ENCODE data around the gene CD164.
"Not testable (repeated sequence)": the region's sequence is repeated elsewhere in the genome, so short reads cannot be mapped to it uniquely, and the experiment has no call there.

Gene CD164

DNA sequence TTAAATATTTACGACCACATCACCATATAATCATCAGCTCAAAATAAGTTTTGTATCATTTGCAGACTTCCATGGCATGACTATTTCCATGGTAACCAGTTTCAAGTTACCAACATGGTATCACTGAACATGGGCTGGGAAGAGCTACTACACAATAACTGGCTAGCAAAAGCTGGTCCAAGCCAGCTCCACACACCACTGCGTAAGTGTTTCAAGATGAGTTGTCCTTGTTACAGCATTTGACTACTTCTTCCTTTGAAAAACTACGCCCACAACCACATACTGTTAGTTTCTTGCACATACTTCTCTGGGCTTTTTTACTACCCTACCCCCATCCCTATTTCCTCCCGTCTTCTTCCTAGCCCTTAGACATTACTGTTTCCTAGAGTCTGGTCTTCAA, 8.5 kb downstream of the CD164 start:
- DNase-seq = no peak

- DNase-seq = no peak
These were observed 8.9 kb downstream of the CD164 start for GRCh38 chr6:109373331-109373730.

DNA sequence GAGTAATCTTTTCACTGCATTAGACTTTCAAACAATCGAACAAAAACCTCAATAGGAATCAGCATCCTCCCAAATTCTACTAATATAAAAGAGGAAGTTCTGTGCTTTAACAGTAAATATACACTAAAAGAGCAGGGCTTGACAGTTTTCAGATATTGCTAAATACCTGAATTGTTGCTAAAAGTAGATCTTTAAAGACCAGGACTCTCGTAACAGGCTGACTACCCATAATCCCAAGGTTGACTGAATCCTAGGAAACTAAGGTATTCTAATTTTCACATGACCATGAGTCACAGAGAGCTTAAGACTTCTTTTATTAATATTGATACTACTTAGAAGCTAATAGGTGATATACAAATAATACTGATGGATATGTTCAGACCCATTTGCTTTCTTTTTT, 10.1 kb downstream of the CD164 start:
- DNase-seq = no peak

DNA sequence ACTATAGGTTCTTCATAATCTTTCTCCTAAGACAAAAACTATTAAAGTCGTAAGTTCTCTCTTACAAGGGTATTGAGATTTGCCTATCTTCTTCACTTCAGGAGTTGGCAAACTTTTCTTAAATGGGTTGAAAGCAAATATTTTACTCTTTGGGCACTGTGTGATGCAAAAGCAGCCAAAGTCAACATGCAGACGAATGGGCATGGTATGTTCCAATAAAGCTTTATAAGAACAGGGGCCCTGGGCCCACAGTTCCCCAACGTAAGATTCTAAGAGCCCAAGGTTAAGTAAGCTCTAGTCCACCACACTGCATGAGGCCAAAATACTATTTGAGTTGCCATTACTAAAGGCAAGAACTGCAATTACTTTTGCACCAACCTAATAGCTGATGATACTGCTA, 11.5 kb downstream of the CD164 start:
- DNase-seq = no peak

DNA sequence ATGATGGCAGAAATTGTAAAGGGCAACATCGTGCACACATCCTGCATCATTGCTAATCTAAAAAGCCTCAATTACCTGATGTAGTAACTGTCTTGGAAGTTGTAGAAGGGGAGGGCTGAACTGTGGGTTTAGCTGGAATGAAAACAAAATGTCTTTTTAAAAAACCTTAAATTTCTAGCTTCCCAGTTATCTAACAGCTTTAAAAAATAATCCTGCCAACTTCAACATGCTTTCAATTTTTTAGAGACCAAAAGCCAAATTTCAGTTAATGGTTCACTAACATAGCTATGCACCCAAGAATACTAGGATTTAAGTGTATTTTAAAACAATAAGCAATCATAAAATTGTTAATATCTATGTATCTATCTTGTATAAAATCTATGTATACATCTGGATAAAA, 11.9 kb downstream of the CD164 start:
- DNase-seq = no peak

- DNase-seq = no peak
These were observed 12.5 kb downstream of the CD164 start for GRCh38 chr6:109369728-109370127.

- not testable (repeated sequence) for DNase-seq
These were observed 17.7 kb downstream of the CD164 start for GRCh38 chr6:109364382-109365078.

- no peak for DNase-seq
These were observed 18.5 kb downstream of the CD164 start for GRCh38 chr6:109363753-109364152.

DNA sequence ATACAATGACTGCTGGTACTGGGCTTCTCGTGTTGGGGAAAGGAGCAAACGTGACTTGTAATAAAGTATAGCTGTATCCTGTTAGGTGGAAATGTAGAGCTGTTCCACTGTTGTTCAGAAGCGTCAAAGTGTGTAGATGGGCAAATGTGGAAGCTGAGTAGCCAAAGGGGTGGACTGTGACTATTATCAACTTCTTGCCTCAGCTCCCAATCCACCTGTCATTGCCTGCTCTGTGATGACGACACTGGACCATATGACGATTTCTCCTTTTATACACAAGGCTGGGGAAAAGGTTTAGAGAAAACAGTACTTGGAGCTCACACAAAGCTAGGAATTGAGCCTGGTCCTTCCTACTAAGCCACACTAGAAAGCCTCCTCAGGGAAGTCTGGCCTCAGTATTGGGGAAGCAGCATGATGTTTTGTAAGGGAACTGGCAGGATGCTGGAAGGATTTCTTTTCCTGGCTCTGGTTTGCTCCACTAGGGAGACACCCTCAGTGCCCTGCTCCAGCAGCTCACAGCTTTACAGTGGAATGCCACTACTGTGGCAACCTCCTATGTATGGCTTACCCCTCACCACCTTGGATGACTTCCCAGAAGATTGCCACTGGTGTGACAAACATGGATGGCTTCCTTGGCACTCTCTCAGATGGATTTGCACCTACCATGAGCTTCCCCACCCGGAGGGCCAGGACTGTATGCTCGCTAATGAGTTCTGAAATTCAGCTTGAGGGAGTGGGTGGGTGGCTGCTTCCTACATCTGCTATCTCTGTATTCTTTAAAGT, 20.0 kb downstream of the CD164 start:
- no peak for DNase-seq

GRCh38 chr6:109360791-109361190, 21.5 kb downstream of the CD164 start:
- DNase-seq = no peak

GRCh38 chr6:109360281-109360680, 22.0 kb downstream of the CD164 start:
- no peak for DNase-seq

- no peak for DNase-seq
These were observed 23.0 kb downstream of the CD164 start for GRCh38 chr6:109359248-109359647.

DNA sequence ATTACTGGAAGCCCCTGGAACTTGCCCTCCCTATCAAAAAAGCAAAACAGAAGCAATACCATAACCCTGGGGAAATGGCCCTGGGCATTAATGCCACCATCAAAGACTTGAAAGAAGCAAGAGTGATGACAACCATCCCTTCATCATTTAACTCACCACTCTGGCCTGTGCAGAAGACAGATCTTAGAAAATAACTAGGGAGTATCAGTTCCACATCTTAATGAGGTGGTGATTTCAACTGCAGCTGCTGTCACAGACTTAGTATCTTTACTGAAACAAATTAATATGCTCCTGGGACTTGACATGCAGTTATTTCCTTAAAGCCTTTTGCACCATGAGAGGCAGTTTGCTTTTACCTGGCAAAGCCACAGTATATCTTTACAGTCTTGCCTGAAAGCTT, 24.1 kb downstream of the CD164 start:
- DNase-seq = no peak

GRCh38 chr6:109356237-109356636, 26.0 kb downstream of the CD164 start:
- no peak for DNase-seq

DNA sequence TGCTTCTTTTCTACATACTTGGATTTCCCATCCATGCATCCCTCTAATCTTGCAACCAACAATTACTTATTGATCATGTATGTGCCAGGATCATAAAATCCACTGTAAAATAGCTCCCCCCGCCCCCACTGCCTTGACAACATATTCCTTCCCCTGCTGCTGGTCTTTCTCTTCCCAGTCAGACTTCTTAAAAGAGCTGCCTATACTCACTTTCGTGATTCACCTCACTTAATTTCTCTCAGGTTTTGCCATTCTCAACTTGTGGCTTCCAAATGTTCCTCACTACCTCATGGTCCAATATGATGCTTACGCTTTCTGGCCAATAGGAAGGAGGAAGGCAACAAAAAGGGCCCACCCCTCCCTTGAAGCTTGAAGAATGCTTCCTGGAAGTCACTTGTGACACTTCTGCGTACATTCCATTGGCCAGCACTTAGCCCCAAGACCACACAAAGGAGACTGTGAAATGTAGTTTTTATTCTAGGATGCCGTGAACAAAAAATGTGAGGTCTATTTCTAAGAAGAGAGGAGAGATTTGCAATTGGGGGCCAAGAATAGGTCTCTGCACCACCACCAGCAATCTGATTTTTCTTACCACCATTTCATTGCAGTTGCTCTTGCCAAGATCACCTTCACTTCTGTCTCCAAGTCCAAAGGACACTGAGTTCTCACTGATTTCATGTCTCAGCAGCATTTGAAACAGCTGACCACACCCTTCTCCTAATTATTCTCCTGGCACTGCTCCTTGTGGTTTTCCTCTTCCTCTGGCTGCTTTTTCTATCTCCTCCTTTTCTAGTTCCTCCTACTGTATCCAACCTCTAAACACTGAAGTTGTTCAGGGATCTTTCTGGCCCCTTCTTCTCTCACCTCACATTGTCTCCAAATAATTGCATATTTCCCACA, 30.8 kb downstream of the CD164 start:
- DNase-seq = no peak

DNA sequence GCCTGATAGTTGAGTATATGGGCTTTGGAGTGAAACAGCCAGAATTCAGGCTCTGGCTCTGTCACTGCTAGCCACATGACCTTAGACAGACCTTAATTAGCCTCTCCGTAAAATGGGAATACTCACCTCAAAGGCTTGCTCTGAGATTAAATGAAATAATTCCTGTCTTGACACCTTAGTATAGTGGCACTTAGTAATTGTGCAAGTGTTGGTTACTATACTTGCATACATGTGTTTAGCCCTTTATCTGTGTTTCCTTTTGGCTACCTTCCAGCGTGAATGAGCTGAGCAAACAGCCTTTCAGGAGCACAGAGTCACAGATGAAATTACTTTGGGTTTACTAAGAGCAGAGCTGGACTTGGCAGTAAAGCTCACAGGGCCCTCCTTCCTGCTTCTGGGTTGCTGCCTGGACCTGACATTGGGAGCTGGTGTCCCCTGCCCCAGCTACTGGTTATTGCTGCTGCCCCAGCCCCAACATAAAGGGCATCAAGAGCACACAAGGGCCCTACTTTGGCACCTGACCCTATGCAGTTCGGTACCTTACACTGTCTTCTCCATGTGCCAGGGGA, 32.8 kb downstream of the CD164 start:
- no peak for DNase-seq

- DNase-seq = no peak
These were observed 34.0 kb downstream of the CD164 start for GRCh38 chr6:109348226-109348625.

DNA sequence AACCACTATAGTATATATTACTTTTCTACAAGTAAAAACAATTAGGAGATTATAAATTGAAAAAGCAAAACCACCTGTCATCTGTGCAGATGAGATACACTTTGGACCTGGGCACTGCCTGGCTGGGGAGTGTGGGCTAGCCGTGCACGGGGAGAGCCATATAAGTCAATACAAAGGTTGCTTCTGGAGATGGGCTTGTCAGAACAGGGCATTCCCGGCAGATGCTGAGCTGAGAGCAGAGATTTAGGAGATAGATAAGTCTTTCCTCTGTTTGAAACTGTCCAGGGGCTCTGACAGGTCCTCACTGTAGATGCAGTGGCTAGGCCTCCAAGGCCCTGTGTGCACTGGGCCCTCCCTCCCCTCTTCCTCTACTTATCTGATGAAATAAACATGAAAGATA, 34.5 kb downstream of the CD164 start:
- no peak for DNase-seq

- no peak for DNase-seq
These were observed 36.3 kb downstream of the CD164 start for GRCh38 chr6:109345986-109346385.

GRCh38 chr6:109344226-109344625, 38.0 kb downstream of the CD164 start:
- no peak for DNase-seq

GRCh38 chr6:109343518-109343917, 38.7 kb downstream of the CD164 start:
- DNase-seq = no peak

- DNase-seq = no peak
These were observed 39.4 kb downstream of the CD164 start for GRCh38 chr6:109342911-109343310.

DNA sequence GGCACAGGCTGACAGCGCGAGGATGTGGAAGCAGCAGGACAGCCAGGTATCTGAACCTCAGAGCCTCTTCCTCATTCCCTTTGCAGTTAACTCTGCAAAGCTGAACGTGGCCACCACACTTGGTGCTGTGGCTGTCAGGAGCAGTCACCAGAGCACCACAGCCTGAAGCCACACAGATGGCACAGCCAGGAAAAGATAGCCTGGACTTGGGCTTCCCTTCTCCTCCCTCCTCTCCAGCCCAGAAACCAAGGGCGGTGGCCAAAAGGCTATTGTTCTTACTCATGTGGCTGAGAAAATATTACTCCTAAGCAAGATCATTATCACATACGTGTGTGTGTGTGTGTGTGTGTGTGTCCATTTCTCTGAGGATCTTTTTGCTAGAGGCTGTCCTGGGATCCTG, 39.8 kb downstream of the CD164 start:
- no peak for DNase-seq

Data from retina (tissue), 1 donor.